Heart left ventricle (tissue), 13 donors: ENCODE results near the gene STARD3NL.

Source experiments
- POLR2A ChIP-seq, 2 donors: fragments of 450-650 bp; IDR thresholded peaks; one replicate each; pipeline ENCODE4 v1.6.1; 2017; ENCODE audit warnings: antibody characterized with exemption in 2 of 2, mild to moderate bottlenecking in 2 of 2, moderate library complexity in 2 of 2
- TF ChIP-seq, protein P1 (sequence below), 12 donors: fragments of 200-600 bp; sonication (generic) in 4 of 12; IDR thresholded peaks; one replicate each; pipeline versions ENCODE4 v1.5.0 to v1.8.0; 2018 to 2022; ENCODE audit warnings: antibody characterized with exemption in 12 of 12, mild to moderate bottlenecking in 5 of 12
- donor health status: ischemic (EF 13 %, LVEDD 7.1; RV severe dilation, severe dysfunction).
- donor health status: DM: no; HTN: yes; CAD: no.
- donor health status: DM: no; HTN: no; CAD: no.
- donor health status: ischemic (EF 25% LVEDD 6.9; RV normal size, moderate dysfunction).
- donor health status: ischemic (EF 25% LVEDD 5.7; RV mildly dilated, moderate dysfunction).
- donor health status: ischemic (EF 35%, LVEDD 5.7; RV mildly dilated, moderate dysfunction).
- donor health status: nonischemic (EF 11% LVEDD 7.7; RV severe dilation, severe dysfunction).
- donor health status: DM: yes; HTN: yes; CAD: no.
- donor health status: PGD.
- donor health status: ischemic (EF 29% LVEDD 5.4; RV normal size, mild dysfunction).
- donor health status: nonischemic (EF 23%, LVEDD 6.1; RV moderate dilation, normal function).

DNA sequence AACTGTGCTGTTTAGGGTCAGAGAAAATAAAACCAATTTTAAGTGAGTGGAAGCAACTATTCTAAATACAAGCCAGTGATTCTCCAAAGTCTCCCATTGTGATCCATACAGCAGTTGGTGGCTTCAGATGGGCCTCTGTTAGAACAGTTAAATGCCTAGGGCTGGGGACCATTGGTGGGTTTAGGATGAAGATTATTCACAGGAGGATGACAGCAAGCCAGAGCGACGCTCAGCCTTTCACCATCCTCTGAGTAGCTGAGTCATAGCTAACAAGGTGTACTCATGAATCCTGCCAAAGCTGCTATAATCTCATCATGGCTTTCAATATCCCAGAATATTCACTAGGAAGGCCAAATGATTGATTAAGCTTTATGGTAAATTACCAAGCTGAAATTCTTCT is 39.6 kb downstream of the STARD3NL start:
- TF ChIP-seq, protein P1, sequence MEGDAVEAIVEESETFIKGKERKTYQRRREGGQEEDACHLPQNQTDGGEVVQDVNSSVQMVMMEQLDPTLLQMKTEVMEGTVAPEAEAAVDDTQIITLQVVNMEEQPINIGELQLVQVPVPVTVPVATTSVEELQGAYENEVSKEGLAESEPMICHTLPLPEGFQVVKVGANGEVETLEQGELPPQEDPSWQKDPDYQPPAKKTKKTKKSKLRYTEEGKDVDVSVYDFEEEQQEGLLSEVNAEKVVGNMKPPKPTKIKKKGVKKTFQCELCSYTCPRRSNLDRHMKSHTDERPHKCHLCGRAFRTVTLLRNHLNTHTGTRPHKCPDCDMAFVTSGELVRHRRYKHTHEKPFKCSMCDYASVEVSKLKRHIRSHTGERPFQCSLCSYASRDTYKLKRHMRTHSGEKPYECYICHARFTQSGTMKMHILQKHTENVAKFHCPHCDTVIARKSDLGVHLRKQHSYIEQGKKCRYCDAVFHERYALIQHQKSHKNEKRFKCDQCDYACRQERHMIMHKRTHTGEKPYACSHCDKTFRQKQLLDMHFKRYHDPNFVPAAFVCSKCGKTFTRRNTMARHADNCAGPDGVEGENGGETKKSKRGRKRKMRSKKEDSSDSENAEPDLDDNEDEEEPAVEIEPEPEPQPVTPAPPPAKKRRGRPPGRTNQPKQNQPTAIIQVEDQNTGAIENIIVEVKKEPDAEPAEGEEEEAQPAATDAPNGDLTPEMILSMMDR (IDR thresholded peaks at IDR 0.05): no peak
- no peak for TF ChIP-seq POLR2A (IDR thresholded peaks at IDR 0.05)
